Stimulated activated CD8-positive, alpha-beta memory T cell treated with anti-CD3 and anti-CD28 coated beads, Interleukin-15, amount 100 ng/mL, for 4 hours (primary cell): ENCODE data around the gene MS4A12.
"Not testable (repeated sequence)": the region's sequence is repeated elsewhere in the genome, so short reads cannot be mapped to it uniquely, and the experiment has no call there.

Experiments used
- DNase-seq, 2 donors: peaks; one replicate each; pipeline ENCODE4 v3.0.0-alpha.2; 2020; ENCODE audit warnings: low read depth in 2 of 2

MS4A12 gene

GRCh38 chr11:60492488-60493009 lies at the start of gene MS4A12:
MS4A12 (plus strand) TSS chr11:60492778; CDS start chr11:60497319, 4,541 bp downstream.
- DNase-seq, result no peak

- DNase-seq, result no peak
These were observed 45.5 kb upstream of the MS4A12 start for GRCh38 chr11:60447070-60447469.

GRCh38 chr11:60447846-60448245 lies 44.7 kb upstream of the MS4A12 start:
- DNase-seq, result no peak

GRCh38 chr11:60451185-60451584 lies 41.4 kb upstream of the MS4A12 start:
- DNase-seq, result not testable (repeated sequence)

- DNase-seq, result no peak
These were observed 38.4 kb upstream of the MS4A12 start for GRCh38 chr11:60454212-60454611.

GRCh38 chr11:60455531-60456042 lies 37.0 kb upstream of the MS4A12 start, which contains the start of gene MS4A1:
MS4A1 (plus strand) TSS chr11:60455847; CDS start chr11:60462375, 6,528 bp downstream.
- no peak for DNase-seq

GRCh38 chr11:60457576-60457975 lies 35.0 kb upstream of the MS4A12 start:
- no peak for DNase-seq

GRCh38 chr11:60459345-60459744 lies 33.2 kb upstream of the MS4A12 start:
- DNase-seq, result no peak

GRCh38 chr11:60468829-60469228 lies 23.7 kb upstream of the MS4A12 start:
- no peak for DNase-seq

GRCh38 chr11:60469723-60470122 lies 22.9 kb upstream of the MS4A12 start:
- no peak for DNase-seq

GRCh38 chr11:60477035-60477445 lies 15.5 kb upstream of the MS4A12 start:
- no peak for DNase-seq

GRCh38 chr11:60482361-60482760 lies 10.2 kb upstream of the MS4A12 start:
- no peak for DNase-seq

GRCh38 chr11:60485987-60486386 lies 6.6 kb upstream of the MS4A12 start:
- no peak for DNase-seq

GRCh38 chr11:60493454-60493853 lies 876 bp downstream of the MS4A12 start:
- no peak for DNase-seq

GRCh38 chr11:60498399-60498798 lies 5.8 kb downstream of the MS4A12 start:
- no peak for DNase-seq

GRCh38 chr11:60498853-60499252 lies 6.3 kb downstream of the MS4A12 start:
- no peak for DNase-seq

- no peak for DNase-seq
These were observed 7.8 kb downstream of the MS4A12 start for GRCh38 chr11:60500276-60500910.

- DNase-seq, result no peak
These were observed 9.7 kb downstream of the MS4A12 start for GRCh38 chr11:60502221-60502775.

GRCh38 chr11:60504219-60504905 lies 11.8 kb downstream of the MS4A12 start:
- no peak for DNase-seq

GRCh38 chr11:60509609-60510008 lies 17.0 kb downstream of the MS4A12 start:
- DNase-seq, result not testable (repeated sequence)

GRCh38 chr11:60510209-60510608 lies 17.6 kb downstream of the MS4A12 start:
- DNase-seq, result not testable (repeated sequence)

GRCh38 chr11:60511393-60511792 lies 18.8 kb downstream of the MS4A12 start:
- no peak for DNase-seq
